B cell (primary cell): ENCODE measurements around the gene CAGE1. TPM values are rescaled to one million over a fixed set of nuclear protein-coding genes. Genes with fewer than 3 reads are reported as not detected.

Experiments
- ATAC-seq: fragments of 200-7000 bp; cut with Tn5 transposase; one replicate; pipeline ENCODE4 v1.10.0; 2021; ENCODE audit warnings: low read depth, mild to moderate bottlenecking, moderate number of reproducible peaks, moderate library complexity
- CTCF ChIA-PET: fragments of 350-600 bp; sonication (Branson Sonifier 250); formaldehyde crosslinking; loops from one replicate; lab custom pipeline; 2021; ENCODE audit warnings: antibody characterized with exemption, inconsistent platforms; lab: Charles Lee
- POLR2A ChIA-PET: fragments of 350-600 bp; sonication (Branson Sonifier 250); formaldehyde crosslinking; loops from one replicate; lab custom pipeline; 2021; ENCODE audit warnings: antibody characterized with exemption; lab: Charles Lee
- DNase-seq: peaks from one replicate; pipeline ENCODE4 v3.0.0; 2013
- H2AFZ ChIP-seq: 2 replicates; pipeline ENCODE4 v1.6.1; 2012; ENCODE audit warnings: mild to moderate bottlenecking, low read depth, low read length; ENCODE audit not compliant: insufficient read depth, poor library complexity, severe bottlenecking
- H3K27ac ChIP-seq, 2 donors: 1 replicate in 1 of 2; 2 replicates in 1 of 2; pipeline ENCODE4 v1.5.1; 2012 to 2013; ENCODE audit warnings: low read length in 2 of 2, mild to moderate bottlenecking in 2 of 2, moderate library complexity in 1 of 2
- H3K27me3 ChIP-seq, 4 experiments: fragments of 200-600 bp in 1 of 4; sonication (generic) in 1 of 4; replicated peaks in 1 of 4; 1 replicate in 2 of 4; 2 replicates in 2 of 4; pipeline versions ENCODE4 v1.6.1 to v1.7.0; 2013 to 2016; ENCODE audit warnings: low read length in 3 of 4, mild to moderate bottlenecking in 2 of 4, mixed read lengths in 1 of 4, moderate library complexity in 1 of 4; ENCODE audit not compliant: insufficient read depth in 4 of 4, control insufficient read depth in 3 of 4; ENCODE audit errors: control extremely low read depth in 1 of 4
- H3K36me3 ChIP-seq, 2 experiments: replicated peaks in 1 of 2; 1 replicate in 1 of 2; 2 replicates in 1 of 2; pipeline versions ENCODE4 v1.6.1 to v1.7.1; 2013; ENCODE audit warnings: low read length in 1 of 2; ENCODE audit not compliant: insufficient read depth in 2 of 2, control insufficient read depth in 1 of 2; ENCODE audit errors: control extremely low read depth in 1 of 2, extremely low read depth in 1 of 2
- H3K4me1 ChIP-seq, 2 donors: fragments of 200-600 bp in 1 of 2; sonication (generic) in 1 of 2; 1 replicate in 1 of 2; 2 replicates in 1 of 2; pipeline versions ENCODE4 v1.5.1 to v1.6.1; 2013 to 2017; ENCODE audit warnings: low read length in 2 of 2; ENCODE audit not compliant: control insufficient read depth in 2 of 2, insufficient read depth in 2 of 2
- H3K4me2 ChIP-seq: replicated peaks from 2 replicates; pipeline ENCODE3; 2012; ENCODE audit warnings: mild to moderate bottlenecking, low read depth, low read length; ENCODE audit not compliant: poor library complexity, severe bottlenecking
- H3K4me3 ChIP-seq, 5 experiments: fragments of 200-600 bp in 1 of 5; sonication (generic) in 1 of 5; 1 replicate in 3 of 5; 2 replicates in 2 of 5; pipeline versions ENCODE4 v1.5.1 to v1.7.0; 2011 to 2016; ENCODE audit warnings: low read length in 4 of 5, mild to moderate bottlenecking in 4 of 5, low read depth in 2 of 5, control low read depth in 1 of 5, moderate library complexity in 1 of 5; ENCODE audit not compliant: insufficient read depth in 1 of 5; ENCODE audit errors: control extremely low read depth in 1 of 5, extremely low read depth in 1 of 5
- H3K79me2 ChIP-seq: fragments of 200-600 bp; sonication (generic); one replicate; pipeline ENCODE4 v1.6.0; 2016; ENCODE audit warnings: low read length; ENCODE audit not compliant: control insufficient read depth, insufficient read depth
- H3K9ac ChIP-seq: fragments of 200-600 bp; sonication (generic); 2 replicates; pipeline ENCODE4 v1.6.1; 2017; ENCODE audit warnings: mild to moderate bottlenecking, low read length, moderate library complexity
- H3K9me3 ChIP-seq, 3 donors: one replicate each; pipeline versions ENCODE4 v1.6.1 to v1.7.1; 2013; ENCODE audit warnings: low read length in 2 of 3; ENCODE audit not compliant: control insufficient read depth in 2 of 3, insufficient read depth in 1 of 3; ENCODE audit errors: control extremely low read depth in 1 of 3
- H4K20me1 ChIP-seq: 2 replicates; pipeline ENCODE4 v1.6.0; 2012; ENCODE audit warnings: mild to moderate bottlenecking, low read length; ENCODE audit not compliant: insufficient read depth, control insufficient read depth, poor library complexity, severe bottlenecking
- H3K27ac Mint-ChIP-seq: one replicate; pipeline ENCODE4 v1.8.0; 2021; ENCODE audit warnings: mixed read lengths
- H3K27me3 Mint-ChIP-seq: one replicate; pipeline ENCODE4 v1.8.0; 2021; ENCODE audit warnings: mixed read lengths
- H3K4me1 Mint-ChIP-seq: one replicate; pipeline ENCODE4 v1.8.0; 2021; ENCODE audit warnings: mixed read lengths
- H3K4me3 Mint-ChIP-seq: one replicate; pipeline ENCODE4 v1.8.0; 2021; ENCODE audit warnings: mixed read lengths
- H3K9me3 Mint-ChIP-seq: one replicate; pipeline ENCODE4 v1.8.0; 2022; ENCODE audit warnings: mixed read lengths; ENCODE audit not compliant: insufficient read depth
- EZH2 ChIP-seq: IDR thresholded peaks from 2 replicates; pipeline ENCODE4 v1.6.1; 2012; ENCODE audit warnings: borderline replicate concordance, low read depth, mild to moderate bottlenecking, moderate library complexity, low read length; ENCODE audit not compliant: insufficient read depth, poor library complexity, severe bottlenecking
- WGBS: methylation state at CpG from one replicate; pipeline ENCODE4 v1.1.5; 2013; ENCODE audit warnings: missing lambda C conversion rate; ENCODE audit not compliant: insufficient coverage; 5-methylcytosine and 5-hydroxymethylcytosine counted together
- intact Hi-C: fragments of 100-400 bp; cut with micrococcal nuclease; formaldehyde crosslinking; loops from one replicate; pipeline ENCODE4 v1.10.0; 2022
- polyA plus RNA-seq: library from polyadenylated mRNA; depleted of rRNA; stranded (reverse); fragments of >200 nt; gene quantifications from 2 replicates; pipeline ENCODE4 v1.2.3, GENCODE V29; 2012
- total RNA-seq, 2 donors: library from RNA; stranded (reverse); fragments of 120-200 nt in 1 of 2; gene quantifications; 1 replicate in 1 of 2; 2 replicates in 1 of 2; pipeline versions ENCODE4 v1.2.3 to v1.2.4, GENCODE V29; 2013 to 2022
- TF ChIP-seq, protein P1 (sequence below): fragments of 200-600 bp; IDR thresholded peaks from one replicate; pipeline ENCODE4 v1.8.0; 2022; ENCODE audit warnings: antibody characterized with exemption, mild to moderate bottlenecking

CAGE1 gene
- total and polyA plus RNA-seq, 2 donors (not counting 1 experiment from before 2014, with no cell fraction given): 0.13 to 0.34 TPM

DNA sequence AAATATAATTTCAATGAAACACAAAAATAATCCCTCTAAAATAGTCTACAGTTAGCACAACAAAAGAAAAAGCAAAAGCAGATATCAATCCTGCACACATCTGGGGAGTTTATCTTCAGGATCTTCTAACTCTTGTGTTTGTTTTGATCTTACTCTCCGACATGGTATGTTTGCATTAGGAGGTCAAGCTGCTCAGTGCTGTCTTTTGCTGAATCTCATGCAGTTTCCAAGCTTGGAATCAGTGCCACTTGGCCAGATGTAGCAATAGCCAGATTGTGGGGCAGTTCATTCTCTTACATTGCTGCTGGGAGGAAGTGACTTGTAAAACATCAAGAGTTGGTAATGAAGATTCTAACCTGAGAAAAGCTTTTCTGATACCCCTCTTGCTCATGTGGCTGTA, 29.5 kb upstream of the CAGE1 start:
- intact Hi-C loops: no loop called here
- no peaks in the 10 kb centered on the region for H3K4me1 ChIP-seq
- no peaks in the 10 kb centered on the region for H3K27me3 Mint-ChIP-seq
- no peaks in the 10 kb centered on the region for H3K27me3 ChIP-seq
- H3K4me2 ChIP-seq: no peak overlapping the region
- H3K27ac ChIP-seq: no peak overlapping the region
- H3K36me3 ChIP-seq: peaks cover 23 to 44% of the 10 kb centered on the region in 2 experiments
- H3K9me3 ChIP-seq: no peaks in the 10 kb centered on the region
- H3K9me3 Mint-ChIP-seq: no peaks in the 10 kb centered on the region
- H3K4me1 Mint-ChIP-seq: no peaks in the 10 kb centered on the region
- ATAC-seq (no peak), DNase-seq (no peak)
- H3K27ac Mint-ChIP-seq: no peak overlapping the region
- H2AFZ ChIP-seq: no peak overlapping the region
- H3K79me2 ChIP-seq: no peaks in the 10 kb centered on the region
- H4K20me1 ChIP-seq: no peaks in the 10 kb centered on the region
- ChIA-PET POLR2A (no interaction called here), CTCF (no interaction called here)
- H3K9ac ChIP-seq: no peak overlapping the region
- H3K4me3 Mint-ChIP-seq: no peak overlapping the region
- H3K4me3 ChIP-seq: no peak overlapping the region
- no peak for TF ChIP-seq EZH2
- TF ChIP-seq, protein P1, sequence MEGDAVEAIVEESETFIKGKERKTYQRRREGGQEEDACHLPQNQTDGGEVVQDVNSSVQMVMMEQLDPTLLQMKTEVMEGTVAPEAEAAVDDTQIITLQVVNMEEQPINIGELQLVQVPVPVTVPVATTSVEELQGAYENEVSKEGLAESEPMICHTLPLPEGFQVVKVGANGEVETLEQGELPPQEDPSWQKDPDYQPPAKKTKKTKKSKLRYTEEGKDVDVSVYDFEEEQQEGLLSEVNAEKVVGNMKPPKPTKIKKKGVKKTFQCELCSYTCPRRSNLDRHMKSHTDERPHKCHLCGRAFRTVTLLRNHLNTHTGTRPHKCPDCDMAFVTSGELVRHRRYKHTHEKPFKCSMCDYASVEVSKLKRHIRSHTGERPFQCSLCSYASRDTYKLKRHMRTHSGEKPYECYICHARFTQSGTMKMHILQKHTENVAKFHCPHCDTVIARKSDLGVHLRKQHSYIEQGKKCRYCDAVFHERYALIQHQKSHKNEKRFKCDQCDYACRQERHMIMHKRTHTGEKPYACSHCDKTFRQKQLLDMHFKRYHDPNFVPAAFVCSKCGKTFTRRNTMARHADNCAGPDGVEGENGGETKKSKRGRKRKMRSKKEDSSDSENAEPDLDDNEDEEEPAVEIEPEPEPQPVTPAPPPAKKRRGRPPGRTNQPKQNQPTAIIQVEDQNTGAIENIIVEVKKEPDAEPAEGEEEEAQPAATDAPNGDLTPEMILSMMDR: no peak
- WGBS: 82% methylated on average over 1 of the region's 1 CpG

DNA sequence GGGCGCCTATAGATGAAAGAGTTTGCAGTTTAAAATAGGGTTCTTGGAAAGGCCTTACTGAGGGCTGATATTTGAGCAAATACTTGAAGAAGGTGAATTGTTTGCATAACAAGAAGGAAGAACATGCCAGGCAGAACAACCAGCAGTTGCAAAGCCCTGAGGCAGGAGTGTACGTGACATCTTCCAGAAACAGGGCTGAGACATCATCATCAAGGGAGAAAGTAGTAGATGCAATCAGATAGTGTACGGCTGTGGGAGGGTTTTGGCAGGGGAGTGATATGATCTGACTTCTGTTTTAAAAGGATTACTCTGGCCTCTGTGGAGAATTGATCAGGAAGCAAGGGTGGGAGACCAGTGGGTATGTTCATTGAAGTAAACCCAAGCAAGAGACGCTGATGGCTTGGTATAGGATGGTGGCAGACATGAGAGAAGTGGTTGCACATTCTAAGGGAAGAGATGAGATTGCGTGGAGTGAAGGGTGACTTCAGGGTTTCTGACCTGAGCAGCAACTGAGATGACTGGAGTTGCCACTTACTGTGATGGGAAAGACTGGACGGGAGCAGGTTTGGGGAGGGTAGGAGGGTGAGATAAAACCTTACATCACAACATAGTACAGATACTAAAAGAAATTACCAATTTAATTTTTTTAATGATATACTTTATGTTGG, 28.8 kb upstream of the CAGE1 start:
- H3K4me3 Mint-ChIP-seq: no peak overlapping the region
- H3K9me3 ChIP-seq: no peaks in the 10 kb centered on the region
- WGBS: 96% methylated on average over 5 of the region's 6 CpGs
- H3K4me1 Mint-ChIP-seq: no peaks in the 10 kb centered on the region
- H3K9ac ChIP-seq: no peak overlapping the region
- no peak overlapping the region for H3K27ac Mint-ChIP-seq
- H2AFZ ChIP-seq: no peak overlapping the region
- no peaks in the 10 kb centered on the region for H3K27me3 Mint-ChIP-seq
- no peaks in the 10 kb centered on the region for H3K9me3 Mint-ChIP-seq
- ATAC-seq (no peak), DNase-seq (no peak)
- intact Hi-C loops: no loop called here
- ChIA-PET POLR2A (no interaction called here), CTCF (no interaction called here)
- no peaks in the 10 kb centered on the region for H3K4me1 ChIP-seq
- H3K4me2 ChIP-seq: no peak overlapping the region
- H4K20me1 ChIP-seq: no peaks in the 10 kb centered on the region
- TF ChIP-seq EZH2: no peak
- TF ChIP-seq, protein P1: no peak
- no peak overlapping the region for H3K4me3 ChIP-seq
- no peak overlapping the region for H3K27ac ChIP-seq
- no peaks in the 10 kb centered on the region for H3K27me3 ChIP-seq
- H3K36me3 ChIP-seq: peaks cover 29 to 48% of the 10 kb centered on the region in 2 experiments
- H3K79me2 ChIP-seq: no peaks in the 10 kb centered on the region
